Upper lobe of left lung (tissue), 6 donors: ENCODE results near the gene BAZ1B. TPM values are rescaled to one million over a fixed set of nuclear protein-coding genes. Genes with fewer than 3 reads are reported as not detected.
"Not testable (repeated sequence)": the region's sequence is repeated elsewhere in the genome, so short reads cannot be mapped to it uniquely, and the experiment has no call there.

Experiments used
- ATAC-seq, 2 donors: fragments of 200-7000 bp; cut with Tn5 transposase; one replicate each; pipeline ENCODE4 v1.9.1; 2022; ENCODE audit warnings: mild to moderate bottlenecking in 2 of 2, moderate library complexity in 2 of 2; ENCODE audit not compliant: low FRiP score in 2 of 2
- DNase-seq, 2 donors: peaks; one replicate each; pipeline ENCODE4 v3.0.0-alpha.2; 2019 to 2020
- H3K27ac ChIP-seq, 4 donors: fragments of 200-600 bp; sonication (generic); one replicate each; pipeline ENCODE4 v1.5.1; 2016 to 2019
- H3K27me3 ChIP-seq, 4 donors: fragments of 200-600 bp; sonication (generic); one replicate each; pipeline ENCODE4 v1.5.1; 2017 to 2019
- H3K36me3 ChIP-seq, 4 donors: fragments of 200-600 bp; sonication (generic); one replicate each; pipeline ENCODE4 v1.5.1; 2016 to 2019
- H3K4me1 ChIP-seq, 4 donors: fragments of 200-600 bp; sonication (generic); one replicate each; pipeline ENCODE4 v1.5.1; 2018 to 2019
- H3K4me3 ChIP-seq, 4 donors: fragments of 200-600 bp; sonication (generic); one replicate each; pipeline ENCODE4 v1.5.1; 2017 to 2019; ENCODE audit warnings: mild to moderate bottlenecking in 2 of 4, moderate library complexity in 1 of 4
- H3K9me3 ChIP-seq, 4 donors: fragments of 200-600 bp; sonication (generic); one replicate each; pipeline ENCODE4 v1.5.1; 2018 to 2019
- EP300 ChIP-seq, 4 donors: sonication (generic); formaldehyde crosslinking; IDR thresholded peaks; one replicate each; pipeline ENCODE4 v1.5.1; 2017; ENCODE audit warnings: antibody characterized with exemption in 4 of 4, control low read depth in 2 of 4
- POLR2A ChIP-seq, 4 donors: fragments of 450-650 bp; IDR thresholded peaks; one replicate each; pipeline ENCODE4 v1.5.1; 2016 to 2017; ENCODE audit warnings: antibody characterized with exemption in 4 of 4, mild to moderate bottlenecking in 2 of 4
- POLR2AphosphoS5 ChIP-seq, 2 donors: sonication (generic); formaldehyde crosslinking; IDR thresholded peaks; one replicate each; pipeline ENCODE4 v1.5.1; 2017; ENCODE audit warnings: antibody characterized with exemption in 2 of 2
- WGBS, 2 donors: methylation state at CpG; one replicate each; pipeline ENCODE4 v1.1.5; 2017 to 2018; 5-methylcytosine and 5-hydroxymethylcytosine counted together
- total RNA-seq, 6 donors: library from RNA; depleted of rRNA in 4 of 6; stranded (reverse); fragments of >200 nt in 4 of 6; gene quantifications; one replicate each; pipeline versions ENCODE4 v1.1.0 to v1.2.1, GENCODE V29; 2016 to 2021
- TF ChIP-seq, protein P1 (sequence below), 6 experiments: fragments of 450-650 bp in 4 of 6; fragments of 200-600 bp in 2 of 6; sonication (generic) in 2 of 6; IDR thresholded peaks; one replicate each; pipeline ENCODE4 v1.5.1; 2016 to 2019; ENCODE audit warnings: antibody characterized with exemption in 6 of 6
- donor health status: DM: no; HTN: no; CAD: no; lungs with moderate emphysema.
- donor health status: DM: no; HTN: yes; CAD: no; lungs with severe emphysema.

Gene BAZ1B
- total RNA-seq, 6 donors from 2014 or later, result 45.8 to 71.4 (median 56.0) TPM

GRCh38 chr7:73431041-73431835 is 90.9 kb downstream of the BAZ1B start:
- 81 to 82% methylated on average over 11 to 13 of the region's 13 CpGs for WGBS, 2 donors
- DNase-seq, result no peak
- H3K4me1 ChIP-seq, result peaks cover 0 to 25% (median 3%) of the 10 kb centered on the region in 4 donors
- no peaks in the 10 kb centered on the region for H3K36me3 ChIP-seq
- H3K9me3 ChIP-seq, result peaks cover 0 to 7% (median 0%) of the 10 kb centered on the region in 4 donors
- TF ChIP-seq POLR2AphosphoS5 (IDR thresholded peaks at IDR 0.05) (no peak), POLR2A (IDR thresholded peaks at IDR 0.05) (no peak), EP300 (IDR thresholded peaks at IDR 0.05) (no peak)
- TF ChIP-seq, protein P1, sequence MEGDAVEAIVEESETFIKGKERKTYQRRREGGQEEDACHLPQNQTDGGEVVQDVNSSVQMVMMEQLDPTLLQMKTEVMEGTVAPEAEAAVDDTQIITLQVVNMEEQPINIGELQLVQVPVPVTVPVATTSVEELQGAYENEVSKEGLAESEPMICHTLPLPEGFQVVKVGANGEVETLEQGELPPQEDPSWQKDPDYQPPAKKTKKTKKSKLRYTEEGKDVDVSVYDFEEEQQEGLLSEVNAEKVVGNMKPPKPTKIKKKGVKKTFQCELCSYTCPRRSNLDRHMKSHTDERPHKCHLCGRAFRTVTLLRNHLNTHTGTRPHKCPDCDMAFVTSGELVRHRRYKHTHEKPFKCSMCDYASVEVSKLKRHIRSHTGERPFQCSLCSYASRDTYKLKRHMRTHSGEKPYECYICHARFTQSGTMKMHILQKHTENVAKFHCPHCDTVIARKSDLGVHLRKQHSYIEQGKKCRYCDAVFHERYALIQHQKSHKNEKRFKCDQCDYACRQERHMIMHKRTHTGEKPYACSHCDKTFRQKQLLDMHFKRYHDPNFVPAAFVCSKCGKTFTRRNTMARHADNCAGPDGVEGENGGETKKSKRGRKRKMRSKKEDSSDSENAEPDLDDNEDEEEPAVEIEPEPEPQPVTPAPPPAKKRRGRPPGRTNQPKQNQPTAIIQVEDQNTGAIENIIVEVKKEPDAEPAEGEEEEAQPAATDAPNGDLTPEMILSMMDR (IDR thresholded peaks at IDR 0.05), result no peak
- H3K27me3 ChIP-seq, result peaks cover 0 to 9% (median 0%) of the 10 kb centered on the region in 4 donors
- ATAC-seq, result no peak
- no peak overlapping the region for H3K27ac ChIP-seq
- no peak overlapping the region for H3K4me3 ChIP-seq

DNA sequence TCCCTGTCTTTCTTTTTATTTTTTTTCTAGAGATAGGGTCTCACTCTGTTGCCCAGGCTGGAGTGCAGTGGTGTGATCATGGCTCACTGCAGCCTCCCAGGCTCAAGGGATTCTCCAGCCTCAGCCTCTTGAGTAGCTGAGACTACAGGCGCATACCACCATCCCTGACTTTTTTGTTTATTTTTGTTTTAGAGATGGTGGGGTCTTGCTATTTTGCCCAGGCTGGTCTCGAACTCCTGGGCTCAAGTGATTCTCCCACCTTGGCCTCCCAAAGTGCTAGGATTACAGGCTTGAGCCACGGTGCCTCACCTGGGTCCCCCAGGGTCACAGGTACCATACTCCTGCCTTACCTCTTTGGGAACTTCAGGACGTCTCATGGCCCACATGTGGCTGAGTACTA is 91.6 kb downstream of the BAZ1B start:
- not testable (repeated sequence) for H3K27ac ChIP-seq, H3K9me3 ChIP-seq, DNase-seq, H3K27me3 ChIP-seq, ATAC-seq, H3K4me3 ChIP-seq, H3K36me3 ChIP-seq
- WGBS, 2 donors, result 92% methylated on average over 4 of the region's 4 CpGs
- H3K4me1 ChIP-seq, result peaks cover 0 to 18% (median 3%) of the 10 kb centered on the region in 4 donors

GRCh38 chr7:73429622-73430505 is 92.2 kb downstream of the BAZ1B start:
- H3K27me3 ChIP-seq, result peaks cover 0 to 8% (median 0%) of the 10 kb centered on the region in 4 donors
- H3K27ac ChIP-seq, result no peak overlapping the region
- no peak for DNase-seq
- TF ChIP-seq POLR2A (IDR thresholded peaks at IDR 0.05) (no peak), POLR2AphosphoS5 (IDR thresholded peaks at IDR 0.05) (no peak), EP300 (IDR thresholded peaks at IDR 0.05) (no peak)
- TF ChIP-seq, protein P1 (IDR thresholded peaks at IDR 0.05), result no peak
- no peaks in the 10 kb centered on the region for H3K36me3 ChIP-seq
- ATAC-seq, result no peak
- no peak overlapping the region for H3K4me3 ChIP-seq
- H3K4me1 ChIP-seq, result peaks cover 0 to 16% (median 3%) of the 10 kb centered on the region in 4 donors
- WGBS, 2 donors, result 73 to 82% methylated on average over 5 of the region's 6 CpGs
- H3K9me3 ChIP-seq, result peaks cover 0 to 7% (median 0%) of the 10 kb centered on the region in 4 donors

- Histone ChIP-seq H3K36me3 (no peaks in the 10 kb centered on the region), H3K9me3 (peaks cover 0 to 4% (median 0%) of the 10 kb centered on the region in 4 donors), H3K27me3 (peaks cover 0 to 2% (median 0%) of the 10 kb centered on the region in 4 donors), H3K4me1 (peaks cover under 1 to 15% (median 6%) of the 10 kb centered on the region in 4 donors), H3K4me3 (no peak overlapping the region), H3K27ac (no peak overlapping the region)
- DNase-seq (no peak), ATAC-seq (no peak)
- 75% methylated on average over 17 of the region's 18 CpGs; no CpG with 5 or more reads in 1 of the 2 donors for WGBS, 2 donors
- no peak for TF ChIP-seq EP300 (IDR thresholded peaks at IDR 0.05)
- TF ChIP-seq POLR2AphosphoS5 (IDR thresholded peaks at IDR 0.05), result no peak
- TF ChIP-seq, protein P1 (IDR thresholded peaks at IDR 0.05), result no peak
- no peak for TF ChIP-seq POLR2A (IDR thresholded peaks at IDR 0.05)
These were observed 92.9 kb downstream of the BAZ1B start for GRCh38 chr7:73429215-73429614.
